Body of pancreas (tissue), 4 donors: Measurements from ENCODE around the gene RHEX. TPM values are rescaled to one million over a fixed set of nuclear protein-coding genes. Genes with fewer than 3 reads are reported as not detected.
"Not testable (repeated sequence)": the region's sequence is repeated elsewhere in the genome, so short reads cannot be mapped to it uniquely, and the experiment has no call there.

Experiments
- ATAC-seq: fragments of 150-250 bp; one replicate; pipeline ENCODE4 v1.9.1; 2016
- DNase-seq, 4 donors: peaks; one replicate each; pipeline ENCODE4 v3.0.0-alpha.2; 2019
- H3K27ac ChIP-seq, 4 donors: fragments of 200-600 bp; sonication (generic); 1 replicate in 3 of 4; 2 replicates in 1 of 4; pipeline versions ENCODE4 v1.5.1 to v1.6.1; 2016 to 2019; ENCODE audit warnings: mild to moderate bottlenecking in 1 of 4, mixed read lengths in 1 of 4, moderate library complexity in 1 of 4
- H3K27me3 ChIP-seq, 2 donors: fragments of 200-600 bp; sonication (generic); one replicate each; pipeline ENCODE4 v1.6.0; 2016; ENCODE audit warnings: mild to moderate bottlenecking in 1 of 2
- H3K36me3 ChIP-seq, 2 donors: fragments of 200-600 bp; sonication (generic); replicated peaks in 1 of 2; 2 replicates each; pipeline ENCODE4 v1.5.1; 2016; ENCODE audit warnings: low read depth in 2 of 2; ENCODE audit not compliant: insufficient read depth in 1 of 2
- H3K4me1 ChIP-seq: fragments of 200-600 bp; sonication (generic); one replicate; pipeline ENCODE4 v1.6.0; 2016
- H3K4me3 ChIP-seq, 2 donors: fragments of 200-600 bp; sonication (generic); 1 replicate in 1 of 2; 2 replicates in 1 of 2; pipeline ENCODE4 v1.5.1; 2016 to 2019
- H3K9me3 ChIP-seq, 3 donors: fragments of 200-600 bp; sonication (generic); 1 replicate in 2 of 3; 2 replicates in 1 of 3; pipeline ENCODE4 v1.5.1; 2016
- POLR2A ChIP-seq, 3 donors: fragments of 450-650 bp; IDR thresholded peaks; one replicate each; pipeline ENCODE4 v1.6.1; 2016; ENCODE audit warnings: antibody characterized with exemption in 3 of 3, mild to moderate bottlenecking in 2 of 3
- WGBS, 2 donors: methylation state at CpG; one replicate each; pipeline ENCODE4 v1.1.5; 2017; 5-methylcytosine and 5-hydroxymethylcytosine counted together
- intact Hi-C: fragments of 100-400 bp; cut with DNase I; formaldehyde crosslinking; loops from one replicate; pipeline ENCODE4 v1.15.1; 2023
- total RNA-seq, 2 donors: library from RNA; depleted of rRNA; stranded (reverse); fragments of >200 nt; gene quantifications; one replicate each; pipeline ENCODE4 v1.1.0, GENCODE V29; 2016
- TF ChIP-seq, protein P1 (sequence below), 7 experiments: fragments of 450-650 bp in 4 of 7; fragments of 200-600 bp in 3 of 7; sonication (generic) in 3 of 7; IDR thresholded peaks; one replicate each; pipeline ENCODE4 v1.5.1; 2016 to 2019; ENCODE audit warnings: antibody characterized with exemption in 7 of 7

The RHEX gene
- total RNA-seq, 2 donors from 2014 or later: 0.52 TPM; not detected in 1

DNA sequence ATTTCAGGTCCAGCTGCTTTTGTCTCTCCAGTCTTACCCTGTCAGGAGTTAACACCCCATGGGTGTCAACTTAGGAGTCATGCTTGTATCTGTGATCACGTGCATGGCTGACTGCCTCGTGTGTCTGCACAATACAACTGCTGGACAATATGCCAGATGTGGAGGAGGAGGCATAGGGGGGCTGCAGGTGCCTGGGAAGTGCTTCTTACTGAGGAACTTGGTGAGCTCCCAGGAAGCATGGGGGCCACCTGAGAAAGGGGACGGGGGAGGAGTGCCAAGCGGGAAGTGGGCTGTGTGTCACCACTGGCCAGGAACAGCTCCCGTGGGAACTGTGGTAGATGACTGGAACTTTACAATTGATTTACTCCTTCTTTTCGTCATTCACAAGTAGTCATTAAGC, 9.5 kb downstream of the RHEX start:
- DNase-seq (no peak), ATAC-seq (no peak)
- Histone ChIP-seq H3K36me3 (no peaks in the 10 kb centered on the region), H3K9me3 (no peaks in the 10 kb centered on the region), H3K27me3 (no peaks in the 10 kb centered on the region), H3K27ac (no peak overlapping the region), H3K4me3 (no peak overlapping the region), H3K4me1 (peaks cover under 1% of the 10 kb centered on the region)
- WGBS, 2 donors: 71 to 83% methylated on average over 6 of the region's 6 CpGs
- TF ChIP-seq POLR2A (IDR thresholded peaks at IDR 0.05): no peak
- TF ChIP-seq, protein P1, sequence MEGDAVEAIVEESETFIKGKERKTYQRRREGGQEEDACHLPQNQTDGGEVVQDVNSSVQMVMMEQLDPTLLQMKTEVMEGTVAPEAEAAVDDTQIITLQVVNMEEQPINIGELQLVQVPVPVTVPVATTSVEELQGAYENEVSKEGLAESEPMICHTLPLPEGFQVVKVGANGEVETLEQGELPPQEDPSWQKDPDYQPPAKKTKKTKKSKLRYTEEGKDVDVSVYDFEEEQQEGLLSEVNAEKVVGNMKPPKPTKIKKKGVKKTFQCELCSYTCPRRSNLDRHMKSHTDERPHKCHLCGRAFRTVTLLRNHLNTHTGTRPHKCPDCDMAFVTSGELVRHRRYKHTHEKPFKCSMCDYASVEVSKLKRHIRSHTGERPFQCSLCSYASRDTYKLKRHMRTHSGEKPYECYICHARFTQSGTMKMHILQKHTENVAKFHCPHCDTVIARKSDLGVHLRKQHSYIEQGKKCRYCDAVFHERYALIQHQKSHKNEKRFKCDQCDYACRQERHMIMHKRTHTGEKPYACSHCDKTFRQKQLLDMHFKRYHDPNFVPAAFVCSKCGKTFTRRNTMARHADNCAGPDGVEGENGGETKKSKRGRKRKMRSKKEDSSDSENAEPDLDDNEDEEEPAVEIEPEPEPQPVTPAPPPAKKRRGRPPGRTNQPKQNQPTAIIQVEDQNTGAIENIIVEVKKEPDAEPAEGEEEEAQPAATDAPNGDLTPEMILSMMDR (IDR thresholded peaks at IDR 0.05): no peak
- intact Hi-C loops: no loop called here

DNA sequence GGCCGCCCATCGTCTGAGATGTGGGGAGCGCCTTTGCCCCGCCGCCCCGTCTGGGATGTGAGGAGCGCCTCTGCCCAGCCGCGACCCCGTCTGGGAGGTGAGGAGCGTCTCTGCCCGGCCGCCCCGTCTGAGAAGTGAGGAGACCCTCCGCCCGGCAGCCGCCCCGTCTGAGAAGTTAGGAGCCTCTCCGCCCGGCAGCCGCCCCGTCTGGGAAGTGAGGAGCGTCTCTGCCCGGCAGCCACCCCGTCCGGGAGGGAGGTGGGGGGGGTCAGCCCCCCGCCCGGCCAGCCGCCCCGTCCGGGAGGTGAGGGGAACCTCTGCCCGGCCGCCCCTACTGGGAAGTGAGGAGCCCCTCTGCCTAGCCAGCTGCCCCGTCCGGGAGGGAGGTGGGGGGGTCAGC, 11.0 kb downstream of the RHEX start:
- H3K27me3 ChIP-seq, H3K27ac ChIP-seq, intact Hi-C loops, H3K9me3 ChIP-seq, ATAC-seq, H3K36me3 ChIP-seq, DNase-seq, H3K4me1 ChIP-seq, H3K4me3 ChIP-seq: not testable (repeated sequence)
- 91 to 95% methylated on average over 9 to 26 of the region's 35 CpGs for WGBS, 2 donors

DNA sequence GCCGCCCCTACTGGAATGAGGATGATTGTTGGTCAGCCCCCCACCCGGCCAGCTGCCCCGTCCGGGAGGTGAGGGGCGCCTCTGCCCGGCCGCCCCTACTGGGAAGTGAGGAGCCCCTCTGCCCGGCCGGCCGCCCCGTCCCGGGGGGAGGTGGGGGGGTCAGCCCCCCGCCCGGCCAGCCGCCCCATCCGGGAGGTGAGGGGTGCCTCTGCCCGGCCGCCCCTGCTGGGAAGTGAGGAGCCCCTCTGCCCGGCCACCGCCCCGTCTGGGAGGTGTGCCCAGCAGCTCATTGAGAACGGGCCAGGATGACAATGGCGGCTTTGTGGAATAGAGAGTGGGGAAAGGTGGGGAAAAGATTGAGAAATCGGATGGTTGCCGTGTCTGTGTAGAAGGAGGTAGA, 11.5 kb downstream of the RHEX start:
- 88 to 95% methylated on average over 8 of the region's 25 CpGs for WGBS, 2 donors
- H3K36me3 ChIP-seq, H3K4me1 ChIP-seq, H3K27me3 ChIP-seq, DNase-seq, H3K27ac ChIP-seq, H3K9me3 ChIP-seq, ATAC-seq, intact Hi-C loops, H3K4me3 ChIP-seq: not testable (repeated sequence)

DNA sequence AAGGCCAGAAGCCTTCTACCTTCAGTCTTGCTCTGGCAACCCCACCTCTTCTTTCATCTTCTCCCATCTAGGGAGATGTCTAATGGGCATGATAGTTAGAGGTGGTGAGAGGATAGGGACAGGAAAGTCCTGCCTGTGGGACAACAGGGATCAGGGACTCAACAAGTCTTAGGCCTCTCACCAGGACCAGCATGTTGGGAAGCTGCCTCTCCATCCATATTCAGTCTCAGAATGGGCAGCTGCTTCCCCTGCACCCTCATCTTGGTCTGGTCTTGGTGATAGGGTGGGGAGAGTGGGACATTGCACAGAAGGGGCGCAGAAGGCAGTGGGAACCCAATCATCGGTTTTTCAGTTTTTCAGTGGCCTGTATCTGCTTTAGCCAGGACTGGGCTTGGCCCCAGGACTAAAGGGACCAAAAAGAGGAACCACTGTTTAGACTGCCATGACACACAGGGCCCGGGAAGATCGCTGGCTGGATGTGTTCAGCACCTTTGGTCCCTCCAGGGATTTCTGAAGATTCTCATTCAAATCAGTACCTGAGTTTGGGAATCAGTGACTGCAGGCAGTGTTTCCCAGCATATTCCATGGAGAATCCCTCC, 12.7 kb downstream of the RHEX start:
- intact Hi-C loops: no loop called here
- no peak for DNase-seq
- no peak for TF ChIP-seq POLR2A (IDR thresholded peaks at IDR 0.05)
- TF ChIP-seq, protein P1 (IDR thresholded peaks at IDR 0.05): no peak
- no peaks in the 10 kb centered on the region for H3K27me3 ChIP-seq
- no peak for ATAC-seq
- 61 to 79% methylated on average over 4 of the region's 4 CpGs for WGBS, 2 donors
- H3K9me3 ChIP-seq: no peaks in the 10 kb centered on the region
- H3K36me3 ChIP-seq: no peaks in the 10 kb centered on the region
- H3K27ac ChIP-seq: no peak overlapping the region
- peaks cover 8% of the 10 kb centered on the region for H3K4me1 ChIP-seq
- no peak overlapping the region for H3K4me3 ChIP-seq

DNA sequence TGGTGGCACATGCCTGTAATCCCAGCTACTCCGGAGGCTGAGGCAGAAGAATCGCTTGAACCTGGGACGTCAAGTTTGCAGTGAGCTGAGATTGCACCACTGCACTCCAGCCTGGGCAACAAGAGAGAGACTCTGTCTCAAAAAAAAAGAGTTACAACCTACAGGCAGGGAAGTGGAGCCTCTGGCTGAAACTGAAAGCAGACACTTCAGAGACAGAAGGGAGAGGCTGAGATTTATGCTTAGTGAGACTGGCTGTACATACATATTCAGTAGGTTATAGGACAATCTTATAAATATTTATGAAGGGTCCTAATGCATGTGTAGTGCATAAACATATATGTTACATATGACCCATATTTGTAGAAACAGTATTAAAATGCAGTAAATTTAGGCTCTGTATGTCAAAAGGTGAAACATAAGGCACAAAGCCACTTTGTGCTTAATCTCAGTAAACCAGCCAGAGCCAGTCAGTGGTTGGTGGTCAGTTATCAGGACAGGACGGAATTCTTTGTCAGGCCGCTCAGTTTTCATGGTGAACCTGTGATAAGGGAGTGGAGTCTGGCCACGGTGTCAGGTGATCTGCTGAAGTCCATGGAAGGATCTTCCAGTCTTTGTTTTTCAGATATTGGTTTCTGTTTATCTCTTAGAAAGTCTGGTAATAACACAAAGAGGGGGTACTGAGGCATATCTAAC, 13.7 kb downstream of the RHEX start:
- Histone ChIP-seq H3K27ac (no peak overlapping the region), H3K9me3 (no peaks in the 10 kb centered on the region), H3K4me1 (peaks cover 8% of the 10 kb centered on the region), H3K4me3 (no peak overlapping the region), H3K27me3 (no peaks in the 10 kb centered on the region), H3K36me3 (no peaks in the 10 kb centered on the region)
- 39 to 60% methylated on average over 5 to 6 of the region's 6 CpGs for WGBS, 2 donors
- no peak for TF ChIP-seq POLR2A (IDR thresholded peaks at IDR 0.05)
- TF ChIP-seq, protein P1 (IDR thresholded peaks at IDR 0.05): no peak
- DNase-seq (no peak), ATAC-seq (no peak)
- intact Hi-C loops: no loop called here
